ENCODE measurements around the gene ECEL1.

Gene ECEL1

GRCh38 chr2:232537079-232537478 is 49.4 kb upstream of the ECEL1 start (continued):
- TF ChIP-seq SP7 (tag by site-specific recombination; IDR thresholded peaks at IDR 0.05) (no peak), KLF16 (tag by site-specific recombination; IDR thresholded peaks at IDR 0.05) (no peak), ZSCAN4 (tag by site-specific recombination; IDR thresholded peaks at IDR 0.05) (no peak), GFI1B (tag by site-specific recombination; IDR thresholded peaks at IDR 0.05) (no peak), ZNF623 (tag by site-specific recombination; IDR thresholded peaks at IDR 0.05) (no peak)

- TF ChIP-seq ZBTB48 (tag by site-specific recombination; IDR thresholded peaks at IDR 0.05) = no peak
- TF ChIP-seq ZNF571 (tag by site-specific recombination; IDR thresholded peaks at IDR 0.05) = no peak
- no peak for TF ChIP-seq ZFP3 (tag by site-specific recombination; IDR thresholded peaks at IDR 0.05; ENCODE audit: low read depth)
- no peak for TF ChIP-seq ZNF18 (tag by site-specific recombination; IDR thresholded peaks at IDR 0.05)
- no peak for TF ChIP-seq ZNF292 (tag by site-specific recombination; IDR thresholded peaks at IDR 0.05; ENCODE audit: borderline replicate concordance, low read depth)
- TF ChIP-seq ZNF248 (tag by site-specific recombination; IDR thresholded peaks at IDR 0.05) = no peak
- no peak for TF ChIP-seq MZF1 (tag by site-specific recombination; IDR thresholded peaks at IDR 0.05; ENCODE audit: borderline replicate concordance)
- no peak for TF ChIP-seq ZNF747 (tag by site-specific recombination; IDR thresholded peaks at IDR 0.05)
- no peak for TF ChIP-seq ZBTB6 (tag by site-specific recombination; IDR thresholded peaks at IDR 0.05)
- TF ChIP-seq ZNF768 (tag by site-specific recombination; IDR thresholded peaks at IDR 0.05) = no peak
- TF ChIP-seq ZNF677 (tag by site-specific recombination; IDR thresholded peaks at IDR 0.05) = no peak
- no peak for TF ChIP-seq KLF1 (tag by site-specific recombination; IDR thresholded peaks at IDR 0.05)
- no peak for TF ChIP-seq KLF17 (tag by site-specific recombination; IDR thresholded peaks at IDR 0.05)
- no peak for TF ChIP-seq ZBTB11 (tag by site-specific recombination; conservative IDR thresholded peaks at IDR 0.05; ENCODE audit: low read depth)
- no peak for TF ChIP-seq ZBTB17 (tag by site-specific recombination; IDR thresholded peaks at IDR 0.05)
- TF ChIP-seq YY2 (tag by site-specific recombination; IDR thresholded peaks at IDR 0.05) = no peak
- no peak for TF ChIP-seq ZNF48 (tag by site-specific recombination; IDR thresholded peaks at IDR 0.05)
- TF ChIP-seq ZNF561 (tag by site-specific recombination; IDR thresholded peaks at IDR 0.05; ENCODE audit: borderline replicate concordance) = no peak
- TF ChIP-seq ZNF776 (tag by site-specific recombination; IDR thresholded peaks at IDR 0.05; ENCODE audit: borderline replicate concordance) = no peak
- POLR2A ChIA-PET = no interaction called here
- CTCF ChIA-PET = no interaction called here
- H3K9me3 ChIP-seq (ENCODE audit: control insufficient read depth, insufficient read depth, low read depth, low read length) = no peaks in the 10 kb centered on the region
- H3K27ac ChIP-seq (ENCODE audit: extremely low read depth, low read depth, low read length) = no peak overlapping the region
- no peaks in the 10 kb centered on the region for H3K36me3 ChIP-seq (ENCODE audit: control insufficient read depth in 2 of 2, insufficient read depth in 1 of 2, low read length in 2 of 2)
- no peaks in the 10 kb centered on the region for H3K4me1 ChIP-seq (ENCODE audit: control insufficient read depth, insufficient read depth, low read length)
- H3K4me3 ChIP-seq (ENCODE audit: low read depth, low read length) = no peak overlapping the region
Observed at GRCh38 chr2:232535761-232536530, 48.3 kb upstream of the ECEL1 start.

Measured in HEK293 (cell line).